Head of caudate nucleus (tissue), 42 donors: ENCODE results near the gene GABBR2.

Experiments used
- DNase-seq, 42 donors: peaks; one replicate each; pipeline versions ENCODE4 v3.0.0 to v3.0.0-alpha.2; 2020 to 2021; ENCODE audit warnings: mixed read lengths in 7 of 42
- intact Hi-C: fragments of 100-400 bp; cut with DNase I; formaldehyde crosslinking; loops from one replicate; pipeline ENCODE4 v1.15.0; 2022

The GABBR2 gene

DNA sequence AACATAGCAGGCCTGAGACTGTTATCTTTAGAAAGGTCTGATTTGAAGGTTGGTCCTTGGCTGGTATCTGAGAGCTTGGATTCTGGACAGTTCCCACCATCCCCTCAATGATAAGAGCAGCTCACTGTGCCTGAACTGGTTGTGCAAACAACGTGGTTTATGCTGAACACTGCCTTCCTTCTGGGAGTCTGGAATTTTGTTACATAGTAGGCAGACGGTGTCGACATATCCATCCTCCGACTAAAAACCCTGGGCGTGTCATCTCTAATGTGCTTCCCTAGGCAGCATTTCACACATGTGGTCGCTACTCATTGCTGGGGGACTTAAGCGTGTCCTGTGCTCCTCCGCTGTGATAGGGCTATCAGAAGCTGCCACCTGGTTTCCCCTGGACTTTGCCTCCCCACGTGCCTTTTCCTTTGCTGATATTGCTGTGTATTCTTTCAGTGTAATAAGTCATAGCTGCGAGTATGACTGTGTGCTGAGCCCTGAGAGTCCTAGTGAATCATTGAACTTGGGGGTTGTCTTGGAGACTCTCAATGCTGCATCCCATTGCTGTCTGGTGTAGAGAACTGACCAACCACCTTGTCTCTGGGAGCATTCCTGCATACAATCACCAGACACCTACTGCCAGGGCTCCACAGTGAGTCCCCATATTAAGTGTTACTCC lies 334.2 kb downstream of the GABBR2 start:
- DNase-seq: no peak

GRCh38 chr9:98373609-98374008 lies 335.1 kb downstream of the GABBR2 start:
- DNase-seq: no peak
- intact Hi-C loops: no loop called here

More for the DNA sequence above, 334.2 kb downstream of the GABBR2 start:
- intact Hi-C loops: no loop called here

GRCh38 chr9:98372077-98372836 lies 336.5 kb downstream of the GABBR2 start:
- DNase-seq: peak in 14 of 42 donors; percentile 13 to 67 (median 36)
- intact Hi-C loops: no loop called here

DNA sequence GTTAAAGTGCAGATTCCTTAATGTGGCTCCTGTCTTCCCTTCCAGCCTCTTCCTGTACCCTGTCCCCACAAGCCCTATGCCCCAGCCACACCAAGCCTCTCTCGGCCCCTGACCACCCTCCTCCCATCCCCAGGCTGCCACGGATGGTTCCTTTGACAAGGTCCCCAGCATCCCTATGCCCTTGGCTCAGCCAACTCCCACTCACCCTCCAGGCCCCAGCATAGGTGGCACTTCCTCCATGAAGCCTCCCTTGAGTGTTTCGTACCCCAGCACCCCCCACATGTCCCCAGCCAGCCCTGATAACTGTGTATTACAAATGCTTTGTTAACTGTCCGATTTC lies 337.8 kb downstream of the GABBR2 start:
- DNase-seq: peak in 1 of 42 donors; percentile 33
- intact Hi-C loops: no loop called here

GRCh38 chr9:98370300-98370975 lies 338.3 kb downstream of the GABBR2 start:
- DNase-seq: no peak

DNA sequence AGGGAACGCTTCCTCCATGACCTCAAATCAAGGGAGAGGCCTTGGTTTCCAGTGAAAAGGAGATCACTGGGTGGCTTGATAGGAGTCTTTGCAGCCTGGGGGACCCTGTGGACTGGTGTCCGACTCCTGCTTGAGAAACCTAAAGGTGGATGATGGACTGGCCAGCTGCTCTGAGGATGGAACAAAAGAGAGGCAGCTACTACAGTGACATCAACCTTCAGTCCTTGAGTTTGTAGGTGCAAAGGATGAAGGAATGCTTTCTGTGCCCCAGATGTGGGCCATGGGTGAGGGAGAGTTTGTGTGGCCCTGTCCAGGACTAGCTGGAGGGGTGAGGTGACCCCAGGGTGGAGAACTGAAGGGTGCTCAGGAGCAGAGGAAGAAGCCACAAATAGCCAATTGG lies 338.8 kb downstream of the GABBR2 start:
- intact Hi-C loops: no loop called here
- DNase-seq: no peak

More at GRCh38 chr9:98370300-98370975, 338.3 kb downstream of the GABBR2 start:
- intact Hi-C loops: no loop called here

DNA sequence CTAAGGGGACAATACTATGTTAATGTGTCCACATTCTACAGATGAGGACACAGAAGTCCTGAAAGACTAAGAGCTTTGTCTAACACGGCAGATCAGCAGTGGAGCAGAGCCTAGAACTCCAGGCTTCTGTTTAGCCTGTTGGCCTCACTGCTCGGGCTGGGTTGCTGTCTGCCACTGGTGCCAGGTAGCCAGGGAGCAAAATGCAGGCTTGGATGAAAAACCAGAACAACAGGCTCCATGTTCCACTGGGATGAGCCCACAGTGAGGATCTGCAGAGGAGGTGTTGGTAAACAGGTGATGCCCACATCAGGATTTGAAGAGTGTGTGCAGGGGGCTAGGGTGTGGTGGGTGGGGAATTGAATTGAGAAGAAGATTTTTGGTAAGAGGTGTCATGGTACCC lies 339.3 kb downstream of the GABBR2 start:
- intact Hi-C loops: no loop called here
- no peak for DNase-seq

GRCh38 chr9:98369066-98369425 lies 339.7 kb downstream of the GABBR2 start:
- intact Hi-C loops: no loop called here
- DNase-seq: no peak

GRCh38 chr9:98368366-98369065 lies 340.2 kb downstream of the GABBR2 start:
- intact Hi-C loops: no loop called here
- DNase-seq: peak in 1 of 42 donors; percentile 34

- intact Hi-C loops: no loop called here
- no peak for DNase-seq
Observed at GRCh38 chr9:98367923-98368322, 340.8 kb downstream of the GABBR2 start.

DNA sequence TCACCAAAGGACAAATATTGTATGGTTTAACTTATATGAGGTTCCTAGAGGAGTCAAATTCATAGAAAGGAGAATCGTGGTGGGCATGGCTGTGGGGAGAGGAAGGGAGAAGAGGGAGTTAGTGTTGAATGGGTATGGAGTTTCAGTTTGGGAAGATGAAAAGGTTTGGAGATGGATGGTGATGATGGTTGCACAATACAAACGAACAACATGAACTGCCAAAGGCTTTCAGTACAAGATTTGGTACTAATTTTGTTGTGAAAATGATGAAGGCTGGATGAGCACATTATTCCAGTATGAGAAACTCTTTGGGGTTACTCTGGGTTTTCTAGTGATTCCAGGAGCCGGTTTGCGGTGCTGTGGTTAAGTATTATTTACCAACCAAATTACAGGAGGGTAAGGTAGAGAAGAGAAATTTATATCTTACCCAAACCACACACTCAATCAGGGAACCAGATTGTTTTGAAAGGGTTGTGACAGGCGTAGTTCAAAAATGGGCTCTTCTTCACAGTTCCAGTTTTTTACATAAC lies 341.3 kb downstream of the GABBR2 start:
- DNase-seq: no peak
- intact Hi-C loops: no loop called here

DNA sequence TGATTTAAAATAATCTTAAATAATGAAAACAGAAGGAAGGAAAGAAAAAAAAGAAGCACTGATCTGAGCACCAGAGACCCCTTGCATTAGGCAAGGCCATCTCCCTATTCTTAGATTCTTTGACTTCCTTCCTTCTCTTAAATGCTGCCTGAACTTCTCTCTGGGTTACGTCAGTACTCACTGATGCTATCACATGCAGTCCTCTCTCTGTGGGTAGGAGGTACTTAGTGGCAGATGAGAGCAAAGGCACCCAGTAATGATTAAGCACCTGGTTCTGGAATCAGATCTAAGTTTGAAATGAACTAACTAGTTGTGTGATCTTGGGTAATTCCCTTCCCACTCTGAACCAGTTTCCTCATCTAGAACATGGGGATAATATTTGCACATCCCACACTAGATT lies 343.0 kb downstream of the GABBR2 start:
- intact Hi-C loops: no loop called here
- DNase-seq: peak in 2 of 42 donors; percentile 23 to 39

DNA sequence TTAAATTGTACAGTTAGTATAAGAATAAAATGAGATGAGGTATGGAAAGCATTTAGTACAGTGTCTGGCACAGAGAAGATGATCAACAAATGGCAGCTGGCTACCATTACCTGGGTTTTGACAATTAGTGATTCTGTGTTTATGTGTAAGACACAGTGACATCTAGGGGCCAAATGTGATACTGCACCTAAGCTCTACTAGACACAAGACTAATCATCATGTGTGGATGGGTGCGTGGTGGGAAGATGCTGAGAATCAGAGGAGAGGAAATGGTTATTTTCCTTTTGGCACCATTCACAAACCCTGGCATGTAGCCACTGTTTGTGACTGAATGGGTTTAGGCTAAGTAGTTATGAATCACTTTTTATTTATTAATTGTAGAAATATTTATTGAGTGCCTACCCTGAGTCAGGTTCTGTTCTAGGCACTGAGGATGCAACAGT lies 343.5 kb downstream of the GABBR2 start:
- intact Hi-C loops: no loop called here
- DNase-seq: peak in 1 of 42 donors; percentile 22

- intact Hi-C loops: no loop called here
- DNase-seq: no peak
Observed at GRCh38 chr9:98364086-98364485, 344.6 kb downstream of the GABBR2 start.

DNA sequence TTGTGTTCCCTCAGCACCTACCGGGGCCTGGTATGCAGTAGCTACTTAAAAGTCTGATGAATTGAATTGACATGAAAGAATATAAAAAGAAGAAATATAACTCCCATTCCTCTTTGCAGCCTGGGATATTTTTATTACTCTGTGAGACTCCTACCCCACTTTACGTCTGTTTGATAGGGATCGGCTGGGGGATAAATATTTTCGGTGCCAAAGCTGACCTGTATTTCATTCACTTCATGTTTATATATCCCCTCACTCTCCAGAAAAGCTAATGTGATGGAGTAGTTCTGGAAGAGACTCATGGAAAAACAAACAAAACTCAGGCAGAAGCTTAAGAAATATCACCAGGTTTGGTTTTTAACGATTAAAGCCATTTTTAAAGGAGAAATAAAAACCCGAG lies 345.1 kb downstream of the GABBR2 start:
- no peak for DNase-seq

GRCh38 chr9:98362624-98363252 lies 346.0 kb downstream of the GABBR2 start:
- intact Hi-C loops: no loop called here
- DNase-seq: no peak

More for the DNA sequence above, 345.1 kb downstream of the GABBR2 start:
- intact Hi-C loops: no loop called here

- no peak for DNase-seq
- intact Hi-C loops: no loop called here
Observed at GRCh38 chr9:98361645-98362044, 347.1 kb downstream of the GABBR2 start.

GRCh38 chr9:98360176-98360708 lies 348.5 kb downstream of the GABBR2 start:
- intact Hi-C loops: no loop called here
- peak in 1 of 42 donors; percentile 8 for DNase-seq

DNA sequence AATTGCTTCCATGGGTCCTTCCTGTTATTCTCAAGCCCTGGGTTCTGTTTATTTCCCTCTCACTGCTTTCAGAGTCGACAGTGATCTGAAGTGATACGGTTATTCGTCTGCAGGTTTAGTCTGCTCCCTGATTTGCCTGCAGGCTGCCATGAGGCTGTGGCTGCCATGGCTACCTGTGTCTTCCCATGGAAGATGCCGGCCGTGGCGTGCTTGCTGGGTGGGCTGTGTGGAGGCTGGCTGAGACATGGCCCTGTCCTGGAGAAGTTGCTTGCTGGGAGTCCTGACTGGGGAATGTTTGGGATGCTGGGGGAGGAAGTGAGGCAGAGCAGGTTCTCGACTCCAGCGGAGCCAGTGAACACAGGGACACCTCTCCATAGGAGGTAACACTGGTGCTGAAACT lies 349.2 kb downstream of the GABBR2 start:
- intact Hi-C loops: no loop called here
- DNase-seq: peak in 1 of 42 donors; percentile 25
